ENCODE results near the gene REXO1. TPM values are rescaled to one million over a fixed set of nuclear protein-coding genes. Genes with fewer than 3 reads are reported as not detected.
A peak's percentile ranks its signal among the peaks of the same experiment; 100 is the strongest.

Gene REXO1
- total RNA-seq, 8 experiments from 2014 or later, result 6.3 to 20.9 (median 11.1) TPM

GRCh38 chr19:1816530-1817298, 31.6 kb downstream of the REXO1 start:
- in situ Hi-C loops (cut with MboI; ENCODE audit: low pct_unique_long_range_greater_than_20kb in 2 of 9, low sequenced_read_pairs in 9 of 9, unreplicated experiment in 9 of 9), result loop anchor here in 1 of 9 experiments (25.0 kb wide), 1 partner anchor 279 kb away; no protein-coding TSS in a partner anchor
- ATAC-seq (replicated peaks in 6 of 8), result no peak
- Histone ChIP-seq H3K4me1 (replicated peaks in 1 of 2) (peaks cover 29 to 32% of the 10 kb centered on the region in 2 donors), H3K4me3 (no peak overlapping the region), H3K27ac (no peak overlapping the region)
- WGBS, 10 experiments, result 84 to 89% methylated on average over 3 to 5 of the region's 36 CpGs; no CpG with 5 or more reads in 8 of the 10 experiments

DNA sequence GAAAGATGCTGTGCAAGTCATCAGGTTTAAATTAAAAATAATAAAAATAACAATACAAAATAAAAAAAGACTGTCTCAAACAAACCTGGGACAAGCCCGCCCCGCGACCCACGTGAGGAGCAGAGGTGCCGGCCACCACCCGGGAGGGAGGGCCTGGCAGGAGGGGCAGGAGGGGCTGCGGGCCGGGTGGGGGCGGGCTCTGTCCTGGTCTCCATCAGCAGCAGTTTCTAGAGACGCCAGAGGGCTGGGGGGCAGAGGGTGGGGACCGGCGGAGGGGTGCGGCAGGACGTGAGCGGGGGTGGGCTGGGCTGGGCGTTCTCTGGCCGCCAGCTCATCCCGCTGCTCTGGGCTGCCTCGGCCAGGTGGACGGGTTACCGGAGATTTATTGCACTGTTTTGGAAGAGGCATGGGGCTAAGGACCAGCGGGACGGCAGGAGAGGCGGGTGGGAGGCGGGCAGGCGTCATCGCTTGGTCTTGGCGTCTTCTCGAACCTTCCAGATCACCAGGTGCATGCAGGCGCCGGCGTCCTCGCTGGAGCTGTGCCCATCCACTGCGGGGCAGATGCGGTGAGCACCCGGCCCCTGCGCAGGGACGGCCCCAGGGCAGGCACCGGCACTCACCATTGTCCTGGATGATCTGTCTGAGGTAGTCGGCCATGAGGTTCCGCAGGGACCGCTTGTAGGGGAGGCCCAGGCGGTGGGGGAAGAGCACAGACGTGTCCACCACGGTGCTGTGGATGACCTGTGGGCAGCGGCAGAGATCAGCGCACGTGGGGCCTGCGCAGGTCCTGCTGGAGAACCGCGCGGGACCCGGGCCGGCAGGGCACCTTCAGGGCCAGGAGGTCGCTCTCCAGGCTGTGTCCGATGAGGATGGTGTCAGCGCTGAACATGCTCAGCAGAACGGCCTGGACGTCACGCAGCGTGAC, 32.4 kb downstream of the REXO1 start:
- Histone ChIP-seq H3K27ac (no peak overlapping the region), H3K4me3 (no peak overlapping the region), H3K4me1 (replicated peaks in 1 of 2) (peaks cover 29 to 32% of the 10 kb centered on the region in 2 donors)
- 80 to 100% (median 90%) methylated on average over 1 to 2 of the region's 61 CpGs; no CpG with 5 or more reads in 7 of the 10 experiments for WGBS, 10 experiments
- in situ Hi-C loops (cut with MboI; ENCODE audit: low pct_unique_long_range_greater_than_20kb in 2 of 9, low sequenced_read_pairs in 9 of 9, unreplicated experiment in 9 of 9), result loop anchor here in 1 of 9 experiments (25.0 kb wide), 1 partner anchor 279 kb away; no protein-coding TSS in a partner anchor
- ATAC-seq (replicated peaks in 6 of 8), result no peak

GRCh38 chr19:1814833-1815604, 33.3 kb downstream of the REXO1 start:
- in situ Hi-C loops (cut with MboI; ENCODE audit: low pct_unique_long_range_greater_than_20kb in 2 of 9, low sequenced_read_pairs in 9 of 9, unreplicated experiment in 9 of 9), result loop anchor here in 1 of 9 experiments (25.0 kb wide), 1 partner anchor 278 kb away; no protein-coding TSS in a partner anchor
- Histone ChIP-seq H3K4me1 (replicated peaks in 1 of 2) (peaks cover 25 to 28% of the 10 kb centered on the region in 2 donors), H3K27ac (no peak overlapping the region), H3K4me3 (no peak overlapping the region)
- no peak for ATAC-seq (replicated peaks in 6 of 8)
- 80 to 100% (median 100%) methylated on average over 1 to 3 of the region's 26 CpGs; no CpG with 5 or more reads in 7 of the 10 experiments for WGBS, 10 experiments

DNA sequence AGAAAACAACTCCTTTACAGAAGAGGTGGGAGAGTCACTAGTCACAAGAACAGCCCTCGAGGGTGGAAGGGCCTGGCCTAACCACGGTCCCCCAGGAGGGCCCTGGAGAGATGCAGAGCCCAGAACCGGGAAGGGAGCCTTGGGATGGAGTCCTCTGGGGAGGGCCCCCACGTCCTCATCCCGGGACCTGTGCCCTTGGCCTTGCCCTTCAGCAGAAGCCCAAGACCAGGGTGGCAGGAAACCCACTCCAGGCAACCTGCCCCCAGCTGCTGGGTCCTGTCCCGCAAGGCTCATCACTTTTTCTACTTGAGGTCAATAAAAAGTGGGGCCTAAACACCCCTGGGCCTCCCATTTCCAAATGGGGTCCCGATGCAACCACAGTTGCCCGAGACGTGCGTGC, 33.9 kb downstream of the REXO1 start:
- no peak for ATAC-seq (replicated peaks in 6 of 8)
- in situ Hi-C loops (cut with MboI; ENCODE audit: low pct_unique_long_range_greater_than_20kb in 2 of 9, low sequenced_read_pairs in 9 of 9, unreplicated experiment in 9 of 9), result loop anchor here in 1 of 9 experiments (25.0 kb wide), 1 partner anchor 277 kb away; no protein-coding TSS in a partner anchor

DNA sequence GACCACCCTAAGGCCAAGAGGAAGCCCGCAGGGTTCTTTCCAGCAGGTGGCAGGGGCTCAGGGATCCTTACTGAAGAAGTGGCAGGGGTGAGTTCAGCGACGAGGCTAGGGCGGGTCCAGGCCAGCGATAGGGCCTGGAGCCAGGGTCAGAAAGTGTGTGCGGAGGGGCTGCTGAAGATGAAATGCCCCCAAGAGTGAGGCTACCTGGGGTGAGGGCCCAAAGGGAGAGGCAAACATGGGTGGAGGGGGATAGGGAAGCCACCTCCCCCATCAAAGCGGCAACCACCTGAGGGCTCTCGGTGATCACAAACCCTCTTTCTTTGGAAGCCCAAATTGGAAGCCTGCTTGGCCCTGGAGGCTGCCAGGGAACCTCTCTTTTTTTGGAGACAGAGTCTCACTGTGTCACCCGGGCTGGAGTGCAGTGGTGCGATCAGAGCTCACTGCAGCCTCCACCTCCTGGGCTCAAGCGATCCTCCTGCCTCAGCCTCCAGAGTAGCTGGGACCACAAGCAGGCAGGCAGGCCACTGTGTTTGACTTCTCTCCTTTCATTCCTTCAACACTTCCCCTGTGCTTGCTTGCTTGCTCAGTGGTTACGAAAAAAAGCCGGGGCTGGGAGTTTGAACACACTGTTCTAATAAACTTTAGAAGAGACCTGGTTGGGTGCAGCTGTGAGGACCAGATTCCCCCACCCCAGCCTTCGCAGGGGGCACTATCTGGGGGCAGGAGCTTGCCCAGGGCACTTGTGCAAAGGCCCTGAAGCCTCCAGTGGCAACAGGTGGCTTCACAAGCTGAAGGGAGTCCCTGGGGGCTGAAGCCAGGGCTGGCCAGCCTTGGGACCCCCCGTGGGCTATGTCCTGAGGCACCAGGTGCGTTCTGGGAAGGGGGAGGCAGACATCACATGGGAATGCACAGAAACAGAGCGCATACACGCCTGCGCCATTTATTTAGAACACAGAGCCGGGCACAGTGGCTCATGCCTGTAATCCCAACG, 34.8 kb downstream of the REXO1 start:
- ATAC-seq (replicated peaks in 6 of 8), result no peak
- in situ Hi-C loops (cut with MboI; ENCODE audit: low pct_unique_long_range_greater_than_20kb in 2 of 9, low sequenced_read_pairs in 9 of 9, unreplicated experiment in 9 of 9), result loop anchor here in 1 of 9 experiments (25.0 kb wide), 1 partner anchor 276 kb away; no protein-coding TSS in a partner anchor
- H3K27ac ChIP-seq, result peak overlapping the region in 1 of 2 donors; percentile 58

More for the DNA sequence above, 33.9 kb downstream of the REXO1 start:
- H3K4me3 ChIP-seq, result no peak overlapping the region
- H3K4me1 ChIP-seq (replicated peaks in 1 of 2), result peaks cover 19 to 22% of the 10 kb centered on the region in 2 donors
- H3K27ac ChIP-seq, result no peak overlapping the region
- WGBS, 10 experiments, result 92 to 100% methylated on average over 1 to 2 of the region's 10 CpGs; no CpG with 5 or more reads in 8 of the 10 experiments

GRCh38 chr19:1812426-1813191, 35.7 kb downstream of the REXO1 start:
- in situ Hi-C loops (cut with MboI; ENCODE audit: low pct_unique_long_range_greater_than_20kb in 2 of 9, low sequenced_read_pairs in 9 of 9, unreplicated experiment in 9 of 9), result loop anchor here in 1 of 9 experiments (25.0 kb wide), 1 partner anchor 275 kb away; no protein-coding TSS in a partner anchor
- Histone ChIP-seq H3K4me3 (peak overlapping the region; percentile 27 to 40 (median 29)), H3K27ac (peak overlapping the region in 1 of 2 donors; percentile 58), H3K4me1 (replicated peaks in 1 of 2) (peaks cover 10 to 15% of the 10 kb centered on the region in 2 donors)
- ATAC-seq (replicated peaks in 6 of 8), result peak; percentile 87 to 90 (median 89)
- 0 to 7% (median 5%) methylated on average over 2 to 4 of the region's 47 CpGs; no CpG with 5 or more reads in 7 of the 10 experiments for WGBS, 10 experiments

More for the DNA sequence above, 34.8 kb downstream of the REXO1 start:
- Histone ChIP-seq H3K4me3 (peak overlapping the region; percentile 27 to 40 (median 29)), H3K4me1 (replicated peaks in 1 of 2) (peaks cover 10 to 15% of the 10 kb centered on the region in 2 donors)
- 50 to 100% (median 90%) methylated on average over 1 to 12 of the region's 21 CpGs; no CpG with 5 or more reads in 3 of the 10 experiments for WGBS, 10 experiments

DNA sequence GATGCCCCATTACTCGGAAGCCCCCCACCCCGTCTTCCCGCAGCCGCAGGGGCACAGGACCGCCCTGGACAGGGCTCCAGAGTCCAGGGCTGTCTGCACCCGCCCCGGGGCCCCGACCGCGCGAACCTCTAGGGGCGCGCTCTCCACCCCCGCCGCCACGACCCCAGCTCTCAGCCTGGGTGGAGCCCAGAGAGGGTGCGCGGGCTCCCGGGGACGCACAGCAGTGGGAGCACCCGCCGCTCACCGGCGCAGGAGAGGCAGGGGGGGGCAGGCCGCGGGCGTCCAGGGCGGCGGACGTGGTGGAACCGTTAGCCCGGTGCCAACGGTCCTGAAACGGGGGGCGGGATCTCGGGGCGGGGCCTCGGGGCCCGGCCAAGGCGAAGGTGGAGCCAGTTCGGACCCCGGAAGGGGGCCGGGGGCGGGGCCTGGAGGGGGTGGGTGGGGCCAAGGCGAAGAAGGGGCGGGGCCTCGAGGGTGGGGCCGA, 36.3 kb downstream of the REXO1 start, which contains the start of gene ATP8B3:
Gene ATP8B3 (minus strand): TSS at position 335 of the 484 bp plus-strand sequence. CDS start 540 bp downstream, outside the sequence.
- ATAC-seq (replicated peaks in 6 of 8), result no peak
- peak within 1 kb of the TSS in 1 of 2 donors; percentile 58 for H3K27ac ChIP-seq
- peaks cover 10 to 15% of the 10 kb centered on the region in 2 donors for H3K4me1 ChIP-seq (replicated peaks in 1 of 2)
- peak within 1 kb of the TSS; percentile 27 to 40 (median 29) for H3K4me3 ChIP-seq
- in situ Hi-C loops (cut with MboI; ENCODE audit: low pct_unique_long_range_greater_than_20kb in 2 of 9, low sequenced_read_pairs in 9 of 9, unreplicated experiment in 9 of 9), result loop anchor here in 1 of 9 experiments (25.0 kb wide), 1 partner anchor 275 kb away; no protein-coding TSS in a partner anchor
- no CpG with 5 or more reads among the region's 48 CpGs for WGBS, 10 experiments

DNA sequence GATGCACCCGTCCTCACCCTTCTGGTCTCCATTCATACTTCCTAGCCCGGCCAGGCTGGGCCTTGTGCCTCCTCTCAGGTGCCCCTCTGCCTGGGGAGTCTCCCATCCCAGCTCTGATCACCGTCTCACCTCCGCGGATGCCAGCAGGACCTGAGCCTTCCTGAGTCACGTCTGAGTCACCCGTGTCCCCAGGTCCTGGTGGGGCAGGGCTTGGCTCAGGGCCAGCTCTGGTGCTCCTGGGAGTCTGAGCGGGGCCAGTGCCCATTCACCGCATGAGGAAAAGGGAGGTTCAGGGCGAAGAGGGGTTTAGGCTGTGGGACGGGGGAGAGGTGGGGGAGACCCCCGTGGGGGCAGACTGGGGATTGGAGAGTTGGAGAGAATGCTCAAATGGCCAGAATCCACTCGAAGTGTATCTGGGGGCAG, 36.8 kb downstream of the REXO1 start:
- H3K4me1 ChIP-seq (replicated peaks in 1 of 2), result peaks cover 10 to 15% of the 10 kb centered on the region in 2 donors
- no peak overlapping the region for H3K4me3 ChIP-seq
- WGBS, 10 experiments, result no CpG with 5 or more reads among the region's 13 CpGs
- in situ Hi-C loops (cut with MboI; ENCODE audit: low pct_unique_long_range_greater_than_20kb in 2 of 9, low sequenced_read_pairs in 9 of 9, unreplicated experiment in 9 of 9), result loop anchor here in 1 of 9 experiments (25.0 kb wide), 1 partner anchor 274 kb away; no protein-coding TSS in a partner anchor
- no peak overlapping the region for H3K27ac ChIP-seq
- peak in 1 of 8 experiments; percentile 2 for ATAC-seq (replicated peaks in 6 of 8)

GRCh38 chr19:1810439-1811160, 37.7 kb downstream of the REXO1 start:
- Histone ChIP-seq H3K4me3 (no peak overlapping the region), H3K4me1 (replicated peaks in 1 of 2) (peaks cover 7 to 10% of the 10 kb centered on the region in 2 donors), H3K27ac (no peak overlapping the region)
- 40 to 100% (median 90%) methylated on average over 1 to 3 of the region's 19 CpGs; no CpG with 5 or more reads in 4 of the 10 experiments for WGBS, 10 experiments
- no peak for ATAC-seq (replicated peaks in 6 of 8)
- in situ Hi-C loops (cut with MboI; ENCODE audit: low pct_unique_long_range_greater_than_20kb in 2 of 9, low sequenced_read_pairs in 9 of 9, unreplicated experiment in 9 of 9), result loop anchor here in 1 of 9 experiments (25.0 kb wide), 1 partner anchor 273 kb away; no protein-coding TSS in a partner anchor

All from motor neuron (in vitro differentiated cells).